ENCODE data around the gene LTBP1. TPM values are rescaled to one million over a fixed set of nuclear protein-coding genes. Genes with fewer than 3 reads are reported as not detected.
A peak's percentile ranks its signal among the peaks of the same experiment; 100 is the strongest.
"Not testable (repeated sequence)": the region's sequence is repeated elsewhere in the genome, so short reads cannot be mapped to it uniquely, and the experiment has no call there.

LTBP1 gene
- polyA plus RNA-seq (ENCODE audit: insufficient read length in 4 of 4), result 10 to 100 TPM; 74.7 to 83.5 (median 82.8) TPM

GRCh38 chr2:32946314-32947075, at the start of gene LTBP1:
Gene LTBP1, plus strand, starts transcription at chr2:32946953. Its CDS starts 372 bp downstream, at chr2:32947325.
- DNase-seq (ENCODE audit: low read depth in 4 of 4, low spot score in 3 of 4), result peak; percentile 51 to 67 (median 57)

GRCh38 chr2:32900246-32900973, 46.3 kb upstream of the LTBP1 start:
- DNase-seq (ENCODE audit: low read depth in 4 of 4, low spot score in 3 of 4), result no peak

- DNase-seq (ENCODE audit: low read depth in 4 of 4, low spot score in 3 of 4), result no peak
These were observed 45.4 kb upstream of the LTBP1 start for GRCh38 chr2:32901313-32901712.

GRCh38 chr2:32902174-32902573, 44.6 kb upstream of the LTBP1 start:
- no peak for DNase-seq (ENCODE audit: low read depth in 4 of 4, low spot score in 3 of 4)

- DNase-seq (ENCODE audit: low read depth in 4 of 4, low spot score in 3 of 4), result no peak
These were observed 43.8 kb upstream of the LTBP1 start for GRCh38 chr2:32902986-32903385.

- no peak for DNase-seq (ENCODE audit: low read depth in 4 of 4, low spot score in 3 of 4)
These were observed 42.7 kb upstream of the LTBP1 start for GRCh38 chr2:32904074-32904473.

- no peak for DNase-seq (ENCODE audit: low read depth in 4 of 4, low spot score in 3 of 4)
These were observed 42.0 kb upstream of the LTBP1 start for GRCh38 chr2:32904751-32905150.

GRCh38 chr2:32905270-32905669, 41.5 kb upstream of the LTBP1 start:
- no peak for DNase-seq (ENCODE audit: low read depth in 4 of 4, low spot score in 3 of 4)

GRCh38 chr2:32910883-32911598, 35.7 kb upstream of the LTBP1 start:
- DNase-seq (ENCODE audit: low read depth in 4 of 4, low spot score in 3 of 4), result no peak

- DNase-seq (ENCODE audit: low read depth in 4 of 4, low spot score in 3 of 4), result no peak
These were observed 31.1 kb upstream of the LTBP1 start for GRCh38 chr2:32915694-32916093.

GRCh38 chr2:32918774-32919173, 28.0 kb upstream of the LTBP1 start:
- DNase-seq (ENCODE audit: low read depth in 4 of 4, low spot score in 3 of 4), result no peak

GRCh38 chr2:32919901-32920300, 26.9 kb upstream of the LTBP1 start:
- DNase-seq (ENCODE audit: low read depth in 4 of 4, low spot score in 3 of 4), result not testable (repeated sequence)

GRCh38 chr2:32921486-32921885, 25.3 kb upstream of the LTBP1 start:
- not testable (repeated sequence) for DNase-seq (ENCODE audit: low read depth in 4 of 4, low spot score in 3 of 4)

GRCh38 chr2:32922501-32922900, 24.3 kb upstream of the LTBP1 start:
- DNase-seq (ENCODE audit: low read depth in 4 of 4, low spot score in 3 of 4), result no peak

GRCh38 chr2:32923109-32923508, 23.6 kb upstream of the LTBP1 start:
- DNase-seq (ENCODE audit: low read depth in 4 of 4, low spot score in 3 of 4), result no peak

- DNase-seq (ENCODE audit: low read depth in 4 of 4, low spot score in 3 of 4), result no peak
These were observed 21.4 kb upstream of the LTBP1 start for GRCh38 chr2:32925283-32925815.

- no peak for DNase-seq (ENCODE audit: low read depth in 4 of 4, low spot score in 3 of 4)
These were observed 20.6 kb upstream of the LTBP1 start for GRCh38 chr2:32925976-32926707.

GRCh38 chr2:32926708-32927084, 20.1 kb upstream of the LTBP1 start:
- DNase-seq (ENCODE audit: low read depth in 4 of 4, low spot score in 3 of 4), result peak in 2 of 4 donors; percentile 44 to 57

- no peak for DNase-seq (ENCODE audit: low read depth in 4 of 4, low spot score in 3 of 4)
These were observed 16.3 kb upstream of the LTBP1 start for GRCh38 chr2:32930436-32930835.

- DNase-seq (ENCODE audit: low read depth in 4 of 4, low spot score in 3 of 4), result no peak
These were observed 15.2 kb upstream of the LTBP1 start for GRCh38 chr2:32931519-32931918.
